H7 (cell line): ENCODE data around the gene MRPL58. TPM values are rescaled to one million over a fixed set of nuclear protein-coding genes. Genes with fewer than 3 reads are reported as not detected.

Experiments used
- DNase-seq: peaks from one replicate; pipeline ENCODE4 v3.0.0; 2012
- H3K27me3 ChIP-seq: 2 replicates; pipeline ENCODE4 v1.6.0; 2011; ENCODE audit warnings: mild to moderate bottlenecking, low read length; ENCODE audit not compliant: control insufficient read depth, insufficient read depth
- H3K36me3 ChIP-seq: replicated peaks from 2 replicates; pipeline ENCODE4 v1.5.1; 2011; ENCODE audit warnings: low read length; ENCODE audit not compliant: control insufficient read depth, insufficient read depth
- H3K4me3 ChIP-seq: 2 replicates; pipeline ENCODE4 v1.5.1; 2011; ENCODE audit warnings: low read depth, mild to moderate bottlenecking, control low read depth, low read length, moderate library complexity; ENCODE audit not compliant: insufficient read depth
- total RNA-seq: library from RNA; depleted of rRNA; stranded (reverse); fragments of >200 nt; shearing (Covaris generic); gene quantifications from 2 replicates; pipeline ENCODE4 v1.2.3, GENCODE V29; 2014; rRNA removed

Gene MRPL58
- total RNA-seq, 1 experiment from 2014 or later: 68.4 TPM

GRCh38 chr17:75061618-75062017 lies 49.1 kb downstream of the MRPL58 start:
- Histone ChIP-seq H3K36me3 (peaks cover 34% of the 10 kb centered on the region), H3K4me3 (no peak overlapping the region), H3K27me3 (no peaks in the 10 kb centered on the region)
- DNase-seq: no peak

GRCh38 chr17:75063201-75063600 lies 50.7 kb downstream of the MRPL58 start:
- peaks cover 34% of the 10 kb centered on the region for H3K36me3 ChIP-seq
- DNase-seq: peak; percentile 30
- H3K27me3 ChIP-seq: no peaks in the 10 kb centered on the region
- H3K4me3 ChIP-seq: no peak overlapping the region

GRCh38 chr17:75063626-75064025 lies 51.2 kb downstream of the MRPL58 start:
- Histone ChIP-seq H3K4me3 (no peak overlapping the region), H3K27me3 (no peaks in the 10 kb centered on the region), H3K36me3 (peaks cover 34% of the 10 kb centered on the region)
- peak; percentile 28 for DNase-seq

- H3K27me3 ChIP-seq: no peaks in the 10 kb centered on the region
- peaks cover 34% of the 10 kb centered on the region for H3K36me3 ChIP-seq
- peak; percentile 19 for DNase-seq
- H3K4me3 ChIP-seq: no peak overlapping the region
Observed at GRCh38 chr17:75064040-75064439, 51.6 kb downstream of the MRPL58 start.

- Histone ChIP-seq H3K4me3 (no peak overlapping the region), H3K36me3 (peaks cover 32% of the 10 kb centered on the region), H3K27me3 (no peaks in the 10 kb centered on the region)
- no peak for DNase-seq
Observed at GRCh38 chr17:75064460-75064859, 52.0 kb downstream of the MRPL58 start.

GRCh38 chr17:75064867-75065561 lies 52.5 kb downstream of the MRPL58 start:
- Histone ChIP-seq H3K4me3 (no peak overlapping the region), H3K36me3 (peaks cover 28% of the 10 kb centered on the region), H3K27me3 (no peaks in the 10 kb centered on the region)
- peak; percentile 71 for DNase-seq

- Histone ChIP-seq H3K4me3 (no peak overlapping the region), H3K27me3 (no peaks in the 10 kb centered on the region), H3K36me3 (peaks cover 27% of the 10 kb centered on the region)
- DNase-seq: peak; percentile 29
Observed at GRCh38 chr17:75065562-75066151, 53.2 kb downstream of the MRPL58 start.

GRCh38 chr17:75067856-75068255 lies 55.4 kb downstream of the MRPL58 start:
- peak; percentile 28 for DNase-seq
- H3K36me3 ChIP-seq: peaks cover 13% of the 10 kb centered on the region
- H3K27me3 ChIP-seq: no peaks in the 10 kb centered on the region
- no peak overlapping the region for H3K4me3 ChIP-seq

GRCh38 chr17:75068750-75069149 lies 56.3 kb downstream of the MRPL58 start:
- no peak overlapping the region for H3K4me3 ChIP-seq
- H3K27me3 ChIP-seq: no peaks in the 10 kb centered on the region
- peaks cover 5% of the 10 kb centered on the region for H3K36me3 ChIP-seq
- peak; percentile 6 for DNase-seq

GRCh38 chr17:75069783-75070182 lies 57.3 kb downstream of the MRPL58 start:
- Histone ChIP-seq H3K36me3 (no peaks in the 10 kb centered on the region), H3K4me3 (no peak overlapping the region), H3K27me3 (no peaks in the 10 kb centered on the region)
- peak; percentile 43 for DNase-seq

Other genes starting within 250 kb of the MRPL58 start
- gene NAT9, start 236.3 kb upstream of the MRPL58 start, total RNA-seq: 47.9 and 73.3 TPM in 2 replicates
- not detected in 2 replicates for gene GRIN2C, start 152.8 kb upstream of the MRPL58 start, total RNA-seq
- 4.9 and 9.7 TPM in 2 replicates for gene FDXR, start 139.7 kb upstream of the MRPL58 start, total RNA-seq
- 0.52 TPM in 1 of 2 replicates, not detected in the other for gene FADS6, start 119.0 kb upstream of the MRPL58 start, total RNA-seq
- 0.59 and 1.3 TPM in 2 replicates for gene USH1G, start 89.4 kb upstream of the MRPL58 start, total RNA-seq
- gene OTOP2, start 88.4 kb upstream of the MRPL58 start, total RNA-seq: not detected in 2 replicates
- not detected in 2 replicates for gene OTOP3, start 76.8 kb upstream of the MRPL58 start, total RNA-seq
- 2.1 and 7.8 TPM in 2 replicates for gene HID1, start 39.9 kb upstream of the MRPL58 start, total RNA-seq
- gene CDR2L, start 25.0 kb upstream of the MRPL58 start, total RNA-seq: 23.5 and 25.9 TPM in 2 replicates
- 399 and 432 TPM in 2 replicates for gene ATP5PD, start 34.3 kb downstream of the MRPL58 start, total RNA-seq
- gene KCTD2, start 34.6 kb downstream of the MRPL58 start, total RNA-seq: 34.9 and 41.0 TPM in 2 replicates
- 28.2 and 38.8 TPM in 2 replicates for gene SLC16A5, start 75.3 kb downstream of the MRPL58 start, total RNA-seq
- 6.2 and 9.5 TPM in 2 replicates for gene ARMC7, start 97.3 kb downstream of the MRPL58 start, total RNA-seq
- gene NT5C, start 119.1 kb downstream of the MRPL58 start, total RNA-seq: 106 and 118 TPM in 2 replicates
- gene JPT1, start 141.8 kb downstream of the MRPL58 start, total RNA-seq: 410 and 454 TPM in 2 replicates
- 321 and 329 TPM in 2 replicates for gene SUMO2, start 170.3 kb downstream of the MRPL58 start, total RNA-seq
- 61.7 and 62.8 TPM in 2 replicates for gene NUP85, start 193.0 kb downstream of the MRPL58 start, total RNA-seq
- 30.8 and 34.8 TPM in 2 replicates for gene GGA3, start 248.9 kb downstream of the MRPL58 start, total RNA-seq
- gene MRPS7, start 249.2 kb downstream of the MRPL58 start, total RNA-seq: 128 and 166 TPM in 2 replicates